SIG-M5 treated with dmso at 0.1 percent for 504 hours (cell line): ENCODE results near the gene IQSEC3.
"Not testable (repeated sequence)": the region's sequence is repeated elsewhere in the genome, so short reads cannot be mapped to it uniquely, and the experiment has no call there.

Experiments
- DNase-seq: peaks from one replicate; lab custom pipeline; 2025; ENCODE audit not compliant: unreplicated experiment; lab: John Stamatoyannopoulos, UW

The IQSEC3 gene

GRCh38 chr12:212715-213526 lies 146.4 kb downstream of the IQSEC3 start:
- no peak for DNase-seq

DNA sequence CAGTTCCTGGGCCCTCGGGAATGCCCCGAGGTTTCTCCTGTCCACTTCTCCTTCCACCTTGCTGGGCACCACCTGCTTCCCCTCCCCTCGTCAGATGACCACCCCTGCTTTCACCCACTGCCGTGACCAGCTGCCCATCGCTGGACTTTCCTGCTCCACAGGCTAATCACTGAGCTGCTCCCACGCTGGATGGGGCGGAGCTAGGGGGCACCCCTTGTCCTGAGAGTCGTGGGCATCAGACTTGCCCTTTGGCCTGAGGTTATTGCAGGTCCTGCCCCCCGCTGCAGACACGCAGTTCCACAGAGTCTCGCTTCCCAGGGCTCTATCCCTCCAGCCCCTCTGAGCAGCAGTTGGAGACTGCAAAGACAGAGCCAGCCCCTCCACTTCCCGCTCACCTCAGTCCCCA lies 147.0 kb downstream of the IQSEC3 start:
- DNase-seq = no peak

- no peak for DNase-seq
Observed at GRCh38 chr12:214003-214741, 147.6 kb downstream of the IQSEC3 start, which contains the start of gene SLC6A12. Gene SLC6A12, minus strand, starts transcription at chr12:214157. Its CDS starts 4,171 bp downstream, at chr12:209986.

- no peak for DNase-seq
Observed at GRCh38 chr12:215116-215515, 148.5 kb downstream of the IQSEC3 start.

DNA sequence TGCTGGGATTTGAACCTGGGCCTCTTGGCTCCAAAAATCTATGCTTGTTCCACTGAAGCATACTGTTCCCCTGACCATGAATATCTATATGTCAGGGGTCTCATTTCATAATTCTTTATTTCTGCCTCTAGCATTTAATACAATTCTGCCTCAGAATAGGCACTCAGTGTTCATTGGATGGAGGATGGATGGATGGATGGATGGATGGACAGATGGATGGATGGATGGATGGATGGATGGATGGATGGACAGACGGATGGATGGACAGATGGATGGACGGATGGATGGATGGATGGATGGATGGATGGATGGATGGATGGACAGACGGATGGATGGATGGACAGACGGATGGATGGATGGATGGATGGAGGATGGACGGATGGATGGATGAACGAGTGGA lies 150.5 kb downstream of the IQSEC3 start:
- not testable (repeated sequence) for DNase-seq

DNA sequence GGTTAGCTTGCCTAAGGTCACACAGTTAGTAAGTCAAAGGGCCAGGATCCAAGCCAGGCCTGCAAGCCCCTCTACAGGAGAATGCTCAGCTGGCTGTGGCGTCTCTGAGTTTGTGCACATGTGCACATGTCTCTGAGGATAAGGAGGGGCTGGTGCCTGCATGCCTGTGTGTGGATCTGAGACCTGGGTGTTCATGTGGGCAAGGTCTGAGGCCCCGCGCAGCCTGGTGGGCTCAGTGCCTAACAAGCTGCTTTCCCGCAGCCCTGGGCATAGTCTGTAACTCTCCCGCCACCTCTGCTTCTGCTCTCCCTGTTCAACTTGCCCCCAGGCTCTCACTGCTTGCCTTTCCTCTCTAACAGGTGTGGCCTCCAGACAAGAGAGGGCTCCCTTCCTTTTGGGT lies 151.7 kb downstream of the IQSEC3 start:
- no peak for DNase-seq

- DNase-seq = no peak
Observed at GRCh38 chr12:218728-219590, 152.4 kb downstream of the IQSEC3 start.

DNA sequence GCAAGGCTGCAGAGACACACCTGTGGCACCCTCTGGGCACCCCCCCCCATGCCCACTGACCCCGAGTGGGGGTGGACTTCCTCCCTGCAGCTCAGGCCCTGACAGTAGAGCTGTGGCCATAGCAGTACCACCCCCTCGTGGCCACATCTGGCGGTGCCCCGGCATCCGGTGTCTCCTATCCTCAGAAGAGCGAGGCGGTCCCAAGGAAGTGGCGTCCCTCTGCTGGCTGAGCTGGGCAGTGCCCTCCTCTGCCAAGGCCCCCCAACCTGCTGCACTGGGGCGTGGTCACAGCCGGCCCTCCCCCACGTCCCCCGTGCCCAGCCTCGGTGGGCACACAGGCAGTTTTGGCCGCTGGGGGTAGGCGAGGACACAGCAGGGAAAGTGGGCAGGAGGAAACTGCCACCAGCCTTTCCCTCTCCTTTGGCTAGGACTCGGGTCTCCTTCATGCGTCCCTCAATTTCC lies 153.4 kb downstream of the IQSEC3 start:
- peak; percentile 82 for DNase-seq

DNA sequence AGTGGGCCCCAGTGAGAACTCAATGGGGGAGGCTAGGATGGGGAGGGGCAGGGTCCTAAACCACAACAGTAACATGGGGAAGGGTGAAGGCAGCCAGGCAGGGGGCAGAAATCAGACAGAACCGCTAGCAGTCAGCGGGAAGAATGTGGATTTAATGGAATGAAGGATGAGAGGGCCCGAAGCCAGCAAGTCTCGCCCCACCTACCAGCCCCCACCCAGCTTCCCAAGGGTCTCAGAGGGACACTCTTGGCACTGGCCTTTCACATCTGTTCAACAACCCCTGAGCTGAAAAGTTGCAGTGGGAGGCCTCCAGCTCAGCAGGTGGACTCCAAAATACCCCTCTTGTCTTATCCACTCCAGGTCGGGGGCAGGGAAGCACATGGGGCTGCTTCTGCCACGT lies 153.9 kb downstream of the IQSEC3 start:
- no peak for DNase-seq

- DNase-seq = no peak
Observed at GRCh38 chr12:220946-221550, 154.5 kb downstream of the IQSEC3 start.

GRCh38 chr12:221736-222135 lies 155.2 kb downstream of the IQSEC3 start:
- DNase-seq = no peak

DNA sequence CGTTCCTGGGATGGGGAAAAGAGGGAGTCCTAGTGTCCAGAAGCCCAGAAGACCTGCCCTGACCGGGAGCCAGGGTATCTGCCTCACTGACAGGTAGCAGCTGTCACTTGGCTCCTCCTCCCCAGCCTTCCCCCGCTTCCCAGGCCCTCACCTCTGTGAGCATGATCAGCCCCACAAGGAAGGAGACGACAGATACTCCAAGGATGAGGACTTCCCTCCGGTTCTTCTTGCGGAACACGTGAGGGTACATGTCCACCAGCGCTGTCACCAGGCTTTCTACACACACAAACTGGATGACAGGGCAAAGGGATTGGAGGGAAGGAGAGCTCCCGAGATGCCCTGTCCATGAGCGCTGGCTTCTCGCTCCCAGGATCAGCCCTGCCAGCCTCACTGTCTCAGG lies 157.3 kb downstream of the IQSEC3 start:
- DNase-seq = no peak

GRCh38 chr12:224330-224729 lies 157.8 kb downstream of the IQSEC3 start:
- no peak for DNase-seq

- no peak for DNase-seq
Observed at GRCh38 chr12:225012-225411, 158.4 kb downstream of the IQSEC3 start.

GRCh38 chr12:226401-226800 lies 159.8 kb downstream of the IQSEC3 start:
- no peak for DNase-seq

DNA sequence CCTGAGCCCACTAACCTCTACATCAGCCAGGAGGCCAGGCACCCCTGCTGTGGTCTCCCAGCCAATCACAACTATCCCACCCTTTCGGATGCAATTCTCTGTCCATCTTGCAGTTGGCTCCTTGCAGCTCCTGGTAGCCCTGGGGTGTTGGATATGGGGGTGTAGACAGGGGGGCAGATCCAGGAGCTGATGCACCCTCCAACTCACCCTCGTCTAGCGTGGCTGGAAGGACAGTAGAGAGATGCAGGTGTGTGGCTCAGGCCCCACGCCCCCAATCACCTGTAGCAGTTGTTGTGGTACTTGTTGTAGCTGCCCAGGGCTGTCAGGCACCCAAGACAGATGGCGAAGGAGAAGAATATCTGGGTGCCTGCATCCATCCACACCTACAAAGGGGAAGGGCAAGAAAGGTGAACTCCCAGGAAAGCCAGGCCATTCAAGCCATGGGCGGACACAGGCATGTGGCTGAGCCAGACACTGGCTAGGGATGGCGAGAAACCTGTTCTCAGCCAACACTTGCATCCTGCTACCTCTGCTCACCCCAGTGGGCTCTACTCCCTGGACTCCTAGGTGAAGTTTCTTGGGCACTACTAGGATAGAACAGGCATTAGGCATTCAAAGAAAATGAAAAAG lies 160.8 kb downstream of the IQSEC3 start:
- DNase-seq = no peak
